ENCODE data around the gene BICC1.

BICC1 gene

GRCh38 chr10:58556516-58557165 is 44.0 kb downstream of the BICC1 start:
- H2AK5ac ChIP-seq (ENCODE audit: low read depth, low read length): no peak overlapping the region
- H2BK15ac ChIP-seq (ENCODE audit: low read length): no peak overlapping the region
- no peaks in the 10 kb centered on the region for H3K79me1 ChIP-seq (ENCODE audit: low read depth, low read length)
- no CpG with 5 or more reads among the region's 5 CpGs for WGBS, 2 donors (ENCODE audit: extremely low coverage in 2 of 2, insufficient read length in 2 of 2, insufficient replicate concordance in 1 of 2)
- H3K27ac ChIP-seq (replicated peaks; ENCODE audit: low read length): no peak overlapping the region
- H3K18ac ChIP-seq (ENCODE audit: low read length): no peak overlapping the region
- no peak overlapping the region for H3K14ac ChIP-seq (ENCODE audit: low read length)
- H3K4ac ChIP-seq (ENCODE audit: low read length): no peak overlapping the region
- no peaks in the 10 kb centered on the region for H3K36me3 ChIP-seq (replicated peaks in 1 of 2; ENCODE audit: control insufficient read depth in 2 of 2, insufficient read depth in 2 of 2, low read length in 2 of 2)
- no peak overlapping the region for H3K23ac ChIP-seq (ENCODE audit: low read depth, low read length, poor library complexity)
- H3K9me3 ChIP-seq (replicated peaks in 1 of 2; ENCODE audit: control insufficient read depth in 2 of 2, insufficient read depth in 1 of 2, low read depth in 1 of 2, low read length in 2 of 2): no peaks in the 10 kb centered on the region
- H3K4me1 ChIP-seq (ENCODE audit: control insufficient read depth in 2 of 2, insufficient read depth in 1 of 2, low read depth in 1 of 2, low read length in 2 of 2): no peaks in the 10 kb centered on the region
- H2BK120ac ChIP-seq (ENCODE audit: low read depth, low read length): no peak overlapping the region
- H4K8ac ChIP-seq (ENCODE audit: low read depth, low read length): no peak overlapping the region
- H2BK5ac ChIP-seq (ENCODE audit: low read length): no peak overlapping the region
- H4K91ac ChIP-seq (ENCODE audit: low read depth, low read length, poor library complexity): no peak overlapping the region
- H3K4me3 ChIP-seq (ENCODE audit: low read length in 2 of 2): no peak overlapping the region
- H3K4me2 ChIP-seq (ENCODE audit: insufficient read depth, low read length, poor library complexity, severe bottlenecking): no peak overlapping the region
- DNase-seq (ENCODE audit: low spot score): no peak
- H3K27me3 ChIP-seq (ENCODE audit: control insufficient read depth in 3 of 3, insufficient read depth in 3 of 3, low read depth in 1 of 3, low read length in 3 of 3): no peaks in the 10 kb centered on the region
- H2AFZ ChIP-seq (ENCODE audit: low read length): no peak overlapping the region
- H3K9ac ChIP-seq (ENCODE audit: low read depth, low read length, poor library complexity): no peak overlapping the region
- no peak overlapping the region for H2BK12ac ChIP-seq (ENCODE audit: low read length)

- DNase-seq (ENCODE audit: low spot score): no peak
- Histone ChIP-seq H3K23ac (ENCODE audit: low read depth, low read length, poor library complexity) (no peak overlapping the region), H3K9ac (ENCODE audit: low read depth, low read length, poor library complexity) (no peak overlapping the region), H2BK5ac (ENCODE audit: low read length) (no peak overlapping the region), H2BK12ac (ENCODE audit: low read length) (no peak overlapping the region), H2AK5ac (ENCODE audit: low read depth, low read length) (no peak overlapping the region), H3K4me2 (ENCODE audit: insufficient read depth, low read length, poor library complexity, severe bottlenecking) (no peak overlapping the region), H2AFZ (ENCODE audit: low read length) (no peak overlapping the region), H3K18ac (ENCODE audit: low read length) (no peak overlapping the region), H3K9me3 (replicated peaks in 1 of 2; ENCODE audit: control insufficient read depth in 2 of 2, insufficient read depth in 1 of 2, low read depth in 1 of 2, low read length in 2 of 2) (no peaks in the 10 kb centered on the region), H4K91ac (ENCODE audit: low read depth, low read length, poor library complexity) (no peak overlapping the region), H3K79me1 (ENCODE audit: low read depth, low read length) (peaks cover under 1% of the 10 kb centered on the region), H3K14ac (ENCODE audit: low read length) (no peak overlapping the region), H3K27ac (replicated peaks; ENCODE audit: low read length) (no peak overlapping the region), H3K27me3 (ENCODE audit: control insufficient read depth in 3 of 3, insufficient read depth in 3 of 3, low read depth in 1 of 3, low read length in 3 of 3) (no peaks in the 10 kb centered on the region), H3K4me1 (ENCODE audit: control insufficient read depth in 2 of 2, insufficient read depth in 1 of 2, low read depth in 1 of 2, low read length in 2 of 2) (no peaks in the 10 kb centered on the region), H2BK120ac (ENCODE audit: low read depth, low read length) (no peak overlapping the region), H4K8ac (ENCODE audit: low read depth, low read length) (no peak overlapping the region), H3K4me3 (ENCODE audit: low read length in 2 of 2) (no peak overlapping the region), H3K36me3 (replicated peaks in 1 of 2; ENCODE audit: control insufficient read depth in 2 of 2, insufficient read depth in 2 of 2, low read length in 2 of 2) (no peaks in the 10 kb centered on the region), H2BK15ac (ENCODE audit: low read length) (no peak overlapping the region), H3K4ac (ENCODE audit: low read length) (no peak overlapping the region)
- WGBS, 2 donors (ENCODE audit: extremely low coverage in 2 of 2, insufficient read length in 2 of 2, insufficient replicate concordance in 1 of 2): no CpG with 5 or more reads among the region's 1 CpG
Observed at GRCh38 chr10:58557714-58558113, 45.0 kb downstream of the BICC1 start.

GRCh38 chr10:58560068-58560467 is 47.4 kb downstream of the BICC1 start:
- WGBS, 2 donors (ENCODE audit: extremely low coverage in 2 of 2, insufficient read length in 2 of 2, insufficient replicate concordance in 1 of 2): no CpG with 5 or more reads among the region's 2 CpGs
- Histone ChIP-seq H2BK15ac (ENCODE audit: low read length) (no peak overlapping the region), H4K8ac (ENCODE audit: low read depth, low read length) (no peak overlapping the region), H2BK5ac (ENCODE audit: low read length) (no peak overlapping the region), H3K14ac (ENCODE audit: low read length) (no peak overlapping the region), H3K4me1 (ENCODE audit: control insufficient read depth in 2 of 2, insufficient read depth in 1 of 2, low read depth in 1 of 2, low read length in 2 of 2) (no peaks in the 10 kb centered on the region), H3K27me3 (ENCODE audit: control insufficient read depth in 3 of 3, insufficient read depth in 3 of 3, low read depth in 1 of 3, low read length in 3 of 3) (no peaks in the 10 kb centered on the region), H3K23ac (ENCODE audit: low read depth, low read length, poor library complexity) (no peak overlapping the region), H3K18ac (ENCODE audit: low read length) (no peak overlapping the region), H3K4me3 (ENCODE audit: low read length in 2 of 2) (no peak overlapping the region), H3K9me3 (replicated peaks in 1 of 2; ENCODE audit: control insufficient read depth in 2 of 2, insufficient read depth in 1 of 2, low read depth in 1 of 2, low read length in 2 of 2) (peaks cover 0 to 2% of the 10 kb centered on the region in 2 donors), H2AFZ (ENCODE audit: low read length) (no peak overlapping the region), H3K27ac (replicated peaks; ENCODE audit: low read length) (no peak overlapping the region), H2AK5ac (ENCODE audit: low read depth, low read length) (no peak overlapping the region), H3K9ac (ENCODE audit: low read depth, low read length, poor library complexity) (no peak overlapping the region), H2BK120ac (ENCODE audit: low read depth, low read length) (no peak overlapping the region), H3K36me3 (replicated peaks in 1 of 2; ENCODE audit: control insufficient read depth in 2 of 2, insufficient read depth in 2 of 2, low read length in 2 of 2) (no peaks in the 10 kb centered on the region), H3K4me2 (ENCODE audit: insufficient read depth, low read length, poor library complexity, severe bottlenecking) (no peak overlapping the region), H4K91ac (ENCODE audit: low read depth, low read length, poor library complexity) (no peak overlapping the region), H2BK12ac (ENCODE audit: low read length) (no peak overlapping the region), H3K4ac (ENCODE audit: low read length) (no peak overlapping the region), H3K79me1 (ENCODE audit: low read depth, low read length) (peaks cover 4% of the 10 kb centered on the region)
- DNase-seq (ENCODE audit: low spot score): no peak

- WGBS, 2 donors (ENCODE audit: extremely low coverage in 2 of 2, insufficient read length in 2 of 2, insufficient replicate concordance in 1 of 2): no CpG with 5 or more reads among the region's 2 CpGs
- Histone ChIP-seq H3K18ac (ENCODE audit: low read length) (no peak overlapping the region), H3K9me3 (replicated peaks in 1 of 2; ENCODE audit: control insufficient read depth in 2 of 2, insufficient read depth in 1 of 2, low read depth in 1 of 2, low read length in 2 of 2) (peaks cover 0 to 2% of the 10 kb centered on the region in 2 donors), H3K23ac (ENCODE audit: low read depth, low read length, poor library complexity) (no peak overlapping the region), H2BK5ac (ENCODE audit: low read length) (no peak overlapping the region), H3K27me3 (ENCODE audit: control insufficient read depth in 3 of 3, insufficient read depth in 3 of 3, low read depth in 1 of 3, low read length in 3 of 3) (no peaks in the 10 kb centered on the region), H3K9ac (ENCODE audit: low read depth, low read length, poor library complexity) (no peak overlapping the region), H2BK120ac (ENCODE audit: low read depth, low read length) (no peak overlapping the region), H3K4me2 (ENCODE audit: insufficient read depth, low read length, poor library complexity, severe bottlenecking) (no peak overlapping the region), H3K4ac (ENCODE audit: low read length) (no peak overlapping the region), H2BK15ac (ENCODE audit: low read length) (no peak overlapping the region), H2AFZ (ENCODE audit: low read length) (no peak overlapping the region), H2AK5ac (ENCODE audit: low read depth, low read length) (no peak overlapping the region), H3K4me1 (ENCODE audit: control insufficient read depth in 2 of 2, insufficient read depth in 1 of 2, low read depth in 1 of 2, low read length in 2 of 2) (no peaks in the 10 kb centered on the region), H4K91ac (ENCODE audit: low read depth, low read length, poor library complexity) (no peak overlapping the region), H3K4me3 (ENCODE audit: low read length in 2 of 2) (no peak overlapping the region), H4K8ac (ENCODE audit: low read depth, low read length) (no peak overlapping the region), H3K27ac (replicated peaks; ENCODE audit: low read length) (no peak overlapping the region), H2BK12ac (ENCODE audit: low read length) (no peak overlapping the region), H3K79me1 (ENCODE audit: low read depth, low read length) (peaks cover 4% of the 10 kb centered on the region), H3K36me3 (replicated peaks in 1 of 2; ENCODE audit: control insufficient read depth in 2 of 2, insufficient read depth in 2 of 2, low read length in 2 of 2) (no peaks in the 10 kb centered on the region), H3K14ac (ENCODE audit: low read length) (no peak overlapping the region)
- DNase-seq (ENCODE audit: low spot score): no peak
Observed at GRCh38 chr10:58565271-58565670, 52.6 kb downstream of the BICC1 start.
